ENCODE measurements around the gene NETO2. TPM values are rescaled to one million over a fixed set of nuclear protein-coding genes. Genes with fewer than 3 reads are reported as not detected.
"Not testable (repeated sequence)": the region's sequence is repeated elsewhere in the genome, so short reads cannot be mapped to it uniquely, and the experiment has no call there.

NETO2 gene
- total and polyA plus RNA-seq, 2 donors from 2014 or later, result 1.4 to 4.8 TPM

DNA sequence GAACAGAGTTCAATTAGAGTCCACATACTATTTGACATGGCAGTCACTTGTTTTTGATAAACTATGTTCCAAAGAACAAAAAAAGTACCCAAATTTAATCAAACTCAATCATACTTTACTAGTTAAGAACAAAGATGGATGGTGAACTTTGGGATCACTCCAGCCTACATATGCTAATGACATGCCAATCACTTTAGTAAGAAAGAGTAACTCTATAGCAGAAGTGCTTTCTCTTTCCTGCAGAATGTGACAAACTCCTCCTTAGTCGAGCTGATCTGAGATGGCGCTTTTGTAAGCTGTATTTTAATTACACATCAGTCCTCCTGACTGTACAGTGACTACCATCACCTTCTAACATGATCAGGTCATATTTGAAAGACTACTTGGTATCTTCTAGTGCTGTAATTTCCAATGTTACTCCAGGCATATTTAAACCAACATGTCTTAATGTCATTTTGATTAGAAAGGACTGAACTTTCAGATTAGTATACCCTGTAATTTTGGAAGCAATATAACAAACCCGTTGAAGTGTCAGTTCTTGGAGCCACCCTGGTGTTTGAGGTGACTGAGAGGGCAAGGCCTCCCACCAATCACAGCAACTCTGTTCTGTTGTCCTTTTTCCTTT is 4.1 kb downstream of the NETO2 start:
- Histone ChIP-seq H3K4me3 (ENCODE audit: low read length in 3 of 3) (no peak overlapping the region), H3K4me1 (ENCODE audit: control insufficient read depth in 2 of 3, insufficient read depth in 2 of 3, low read depth in 1 of 3, low read length in 3 of 3) (peaks cover 0 to 8% (median 5%) of the 10 kb centered on the region in 3 donors), H3K27ac (ENCODE audit: low read depth in 2 of 2, low read length in 2 of 2) (no peak overlapping the region), H3K36me3 (ENCODE audit: control insufficient read depth in 2 of 3, insufficient read depth in 3 of 3, low read length in 3 of 3) (no peaks in the 10 kb centered on the region), H3K27me3 (ENCODE audit: control insufficient read depth, insufficient read depth, low read length) (no peaks in the 10 kb centered on the region), H3K9me3 (ENCODE audit: control insufficient read depth in 2 of 3, insufficient read depth in 1 of 3, low read length in 3 of 3) (no peaks in the 10 kb centered on the region), H3K9ac (ENCODE audit: low read length in 3 of 3) (no peak overlapping the region)
- TF ChIP-seq, protein P1, sequence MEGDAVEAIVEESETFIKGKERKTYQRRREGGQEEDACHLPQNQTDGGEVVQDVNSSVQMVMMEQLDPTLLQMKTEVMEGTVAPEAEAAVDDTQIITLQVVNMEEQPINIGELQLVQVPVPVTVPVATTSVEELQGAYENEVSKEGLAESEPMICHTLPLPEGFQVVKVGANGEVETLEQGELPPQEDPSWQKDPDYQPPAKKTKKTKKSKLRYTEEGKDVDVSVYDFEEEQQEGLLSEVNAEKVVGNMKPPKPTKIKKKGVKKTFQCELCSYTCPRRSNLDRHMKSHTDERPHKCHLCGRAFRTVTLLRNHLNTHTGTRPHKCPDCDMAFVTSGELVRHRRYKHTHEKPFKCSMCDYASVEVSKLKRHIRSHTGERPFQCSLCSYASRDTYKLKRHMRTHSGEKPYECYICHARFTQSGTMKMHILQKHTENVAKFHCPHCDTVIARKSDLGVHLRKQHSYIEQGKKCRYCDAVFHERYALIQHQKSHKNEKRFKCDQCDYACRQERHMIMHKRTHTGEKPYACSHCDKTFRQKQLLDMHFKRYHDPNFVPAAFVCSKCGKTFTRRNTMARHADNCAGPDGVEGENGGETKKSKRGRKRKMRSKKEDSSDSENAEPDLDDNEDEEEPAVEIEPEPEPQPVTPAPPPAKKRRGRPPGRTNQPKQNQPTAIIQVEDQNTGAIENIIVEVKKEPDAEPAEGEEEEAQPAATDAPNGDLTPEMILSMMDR (IDR thresholded peaks at IDR 0.05; ENCODE audit: borderline replicate concordance, extremely low read depth, insufficient read depth), result no peak
- FAIRE-seq, result no peak
- intact Hi-C loops (cut with DNase I), result loop anchor here (5.0 kb wide), 1 partner anchor 1023 kb away; no protein-coding TSS in a partner anchor
- no peak for DNase-seq

DNA sequence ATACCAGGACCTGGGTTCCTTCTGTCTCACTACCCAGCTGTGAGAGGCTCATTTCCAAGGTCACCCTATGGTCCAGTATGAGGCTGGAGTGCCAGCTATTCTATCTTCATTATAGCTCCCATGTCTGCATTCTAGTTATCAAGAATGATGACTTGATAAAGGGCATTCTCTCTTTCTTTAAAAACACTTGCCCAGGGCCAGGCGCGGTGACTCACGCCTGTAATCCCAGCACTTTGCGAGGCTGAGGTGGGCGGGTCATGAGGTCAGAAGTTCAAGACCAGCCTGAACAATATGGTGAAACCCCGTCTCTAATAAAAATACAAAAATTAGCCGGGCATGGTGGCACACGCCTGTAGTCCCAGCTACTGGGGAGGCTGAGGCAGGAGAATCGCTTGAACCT is 5.8 kb downstream of the NETO2 start:
- H3K36me3 ChIP-seq (ENCODE audit: control insufficient read depth in 2 of 3, insufficient read depth in 3 of 3, low read length in 3 of 3); H3K4me1 ChIP-seq (ENCODE audit: control insufficient read depth in 2 of 3, insufficient read depth in 2 of 3, low read depth in 1 of 3, low read length in 3 of 3); H3K9me3 ChIP-seq (ENCODE audit: control insufficient read depth in 2 of 3, insufficient read depth in 1 of 3, low read length in 3 of 3); H3K27me3 ChIP-seq (ENCODE audit: control insufficient read depth, insufficient read depth, low read length); H3K4me3 ChIP-seq (ENCODE audit: low read length in 3 of 3); intact Hi-C loops (cut with DNase I); DNase-seq; H3K27ac ChIP-seq (ENCODE audit: low read depth in 2 of 2, low read length in 2 of 2); H3K9ac ChIP-seq (ENCODE audit: low read length in 3 of 3); FAIRE-seq: not testable (repeated sequence)

DNA sequence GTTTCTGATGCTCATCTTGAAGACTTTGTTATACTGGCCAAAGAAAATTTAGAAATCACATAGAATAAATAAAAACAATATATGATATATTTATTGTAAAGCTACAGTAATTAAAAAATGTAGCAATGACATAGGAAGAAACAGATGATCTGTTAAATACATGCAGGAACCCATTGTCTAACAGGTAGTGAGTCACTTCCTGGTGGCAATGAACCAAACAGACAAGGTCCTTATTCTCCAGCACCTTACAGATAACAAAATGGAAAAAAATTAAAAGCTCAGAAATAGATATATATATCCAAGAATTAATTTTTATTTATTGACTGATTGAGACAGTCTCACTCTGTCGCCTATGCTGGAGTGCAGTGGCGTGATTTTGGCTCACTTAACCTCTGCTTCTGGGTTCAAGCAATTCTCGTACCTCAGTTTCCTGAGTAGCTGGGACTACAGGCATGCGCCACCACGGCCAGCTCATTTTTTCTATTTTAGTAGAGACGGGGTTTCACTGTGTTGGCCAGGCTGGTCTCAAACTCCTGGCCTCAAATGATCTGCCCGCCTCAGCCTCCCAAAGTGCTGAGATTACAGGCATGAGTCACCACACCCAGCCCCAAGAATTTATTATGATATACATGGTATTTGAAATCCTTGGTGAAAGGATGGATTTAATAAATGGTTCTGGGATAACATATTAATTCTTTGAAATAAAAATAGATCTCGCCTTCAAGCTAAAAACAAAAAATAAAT is 7.5 kb downstream of the NETO2 start:
- no peak for DNase-seq
- Histone ChIP-seq H3K27ac (ENCODE audit: low read depth in 2 of 2, low read length in 2 of 2) (no peak overlapping the region), H3K9ac (ENCODE audit: low read length in 3 of 3) (no peak overlapping the region), H3K9me3 (ENCODE audit: control insufficient read depth in 2 of 3, insufficient read depth in 1 of 3, low read length in 3 of 3) (no peaks in the 10 kb centered on the region), H3K36me3 (ENCODE audit: control insufficient read depth in 2 of 3, insufficient read depth in 3 of 3, low read length in 3 of 3) (no peaks in the 10 kb centered on the region), H3K4me3 (ENCODE audit: low read length in 3 of 3) (no peak overlapping the region), H3K4me1 (ENCODE audit: control insufficient read depth in 2 of 3, insufficient read depth in 2 of 3, low read depth in 1 of 3, low read length in 3 of 3) (no peaks in the 10 kb centered on the region), H3K27me3 (ENCODE audit: control insufficient read depth, insufficient read depth, low read length) (no peaks in the 10 kb centered on the region)
- TF ChIP-seq, protein P1 (IDR thresholded peaks at IDR 0.05; ENCODE audit: borderline replicate concordance, extremely low read depth, insufficient read depth), result no peak
- FAIRE-seq, result no peak
- intact Hi-C loops (cut with DNase I), result no loop called here

DNA sequence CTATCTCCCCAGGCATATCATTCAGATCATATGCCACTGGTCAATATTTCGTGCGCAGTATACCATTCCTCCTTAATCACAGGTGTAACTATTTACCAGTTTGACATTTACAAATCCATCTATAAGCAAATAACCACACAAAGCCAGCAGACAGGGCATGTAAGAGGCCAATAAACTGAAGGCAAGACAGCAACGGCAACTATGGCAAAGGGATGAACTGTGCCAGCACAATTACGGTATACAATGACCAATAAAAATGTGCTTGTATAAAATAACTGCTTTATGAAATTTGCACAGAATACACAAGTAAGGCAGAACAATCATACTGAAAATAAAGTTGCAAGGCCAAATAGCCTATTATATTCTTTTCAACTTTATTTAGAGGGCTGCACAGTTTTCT is 9.2 kb downstream of the NETO2 start:
- H3K9ac ChIP-seq (ENCODE audit: low read length in 3 of 3), result no peak overlapping the region
- TF ChIP-seq, protein P1 (IDR thresholded peaks at IDR 0.05; ENCODE audit: borderline replicate concordance, extremely low read depth, insufficient read depth), result no peak
- H3K27me3 ChIP-seq (ENCODE audit: control insufficient read depth, insufficient read depth, low read length), result no peaks in the 10 kb centered on the region
- H3K4me1 ChIP-seq (ENCODE audit: control insufficient read depth in 2 of 3, insufficient read depth in 2 of 3, low read depth in 1 of 3, low read length in 3 of 3), result no peaks in the 10 kb centered on the region
- no peak for FAIRE-seq
- intact Hi-C loops (cut with DNase I), result no loop called here
- DNase-seq, result no peak
- H3K9me3 ChIP-seq (ENCODE audit: control insufficient read depth in 2 of 3, insufficient read depth in 1 of 3, low read length in 3 of 3), result peaks cover 0 to 3% (median 0%) of the 10 kb centered on the region in 3 donors
- H3K36me3 ChIP-seq (ENCODE audit: control insufficient read depth in 2 of 3, insufficient read depth in 3 of 3, low read length in 3 of 3), result no peaks in the 10 kb centered on the region
- no peak overlapping the region for H3K4me3 ChIP-seq (ENCODE audit: low read length in 3 of 3)
- no peak overlapping the region for H3K27ac ChIP-seq (ENCODE audit: low read depth in 2 of 2, low read length in 2 of 2)
